ENCODE results near the gene LRRK2.

LRRK2 gene

GRCh38 chr12:40313928-40314327 is 89.1 kb downstream of the LRRK2 start:
- no peak overlapping the region for H3K27ac ChIP-seq
- TF ChIP-seq, protein P1, sequence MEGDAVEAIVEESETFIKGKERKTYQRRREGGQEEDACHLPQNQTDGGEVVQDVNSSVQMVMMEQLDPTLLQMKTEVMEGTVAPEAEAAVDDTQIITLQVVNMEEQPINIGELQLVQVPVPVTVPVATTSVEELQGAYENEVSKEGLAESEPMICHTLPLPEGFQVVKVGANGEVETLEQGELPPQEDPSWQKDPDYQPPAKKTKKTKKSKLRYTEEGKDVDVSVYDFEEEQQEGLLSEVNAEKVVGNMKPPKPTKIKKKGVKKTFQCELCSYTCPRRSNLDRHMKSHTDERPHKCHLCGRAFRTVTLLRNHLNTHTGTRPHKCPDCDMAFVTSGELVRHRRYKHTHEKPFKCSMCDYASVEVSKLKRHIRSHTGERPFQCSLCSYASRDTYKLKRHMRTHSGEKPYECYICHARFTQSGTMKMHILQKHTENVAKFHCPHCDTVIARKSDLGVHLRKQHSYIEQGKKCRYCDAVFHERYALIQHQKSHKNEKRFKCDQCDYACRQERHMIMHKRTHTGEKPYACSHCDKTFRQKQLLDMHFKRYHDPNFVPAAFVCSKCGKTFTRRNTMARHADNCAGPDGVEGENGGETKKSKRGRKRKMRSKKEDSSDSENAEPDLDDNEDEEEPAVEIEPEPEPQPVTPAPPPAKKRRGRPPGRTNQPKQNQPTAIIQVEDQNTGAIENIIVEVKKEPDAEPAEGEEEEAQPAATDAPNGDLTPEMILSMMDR (IDR thresholded peaks at IDR 0.05): no peak
- TF ChIP-seq ZFX (IDR thresholded peaks at IDR 0.05; ENCODE audit: borderline replicate concordance): no peak

DNA sequence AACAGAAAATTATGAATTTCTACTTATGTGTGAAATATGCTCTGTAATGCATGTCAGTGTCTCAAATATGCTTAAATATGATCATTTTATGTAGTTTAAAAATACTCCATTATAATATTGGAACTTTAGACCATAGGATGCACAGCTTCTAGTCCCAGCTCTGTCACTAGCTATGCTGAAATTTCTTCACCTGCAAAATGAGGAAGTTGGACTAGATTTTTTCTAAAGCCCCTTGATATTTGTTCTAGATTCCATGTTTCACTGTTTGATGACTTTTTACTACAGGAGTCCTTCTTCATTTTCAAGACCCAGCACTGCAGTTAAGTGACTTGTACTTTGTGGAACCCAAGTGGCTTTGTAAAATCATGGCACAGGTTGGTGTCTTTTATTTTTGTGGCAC is 90.1 kb downstream of the LRRK2 start:
- no peak for TF ChIP-seq ZFX (IDR thresholded peaks at IDR 0.05; ENCODE audit: borderline replicate concordance)
- TF ChIP-seq, protein P1 (IDR thresholded peaks at IDR 0.05): no peak

GRCh38 chr12:40315375-40315774 is 90.6 kb downstream of the LRRK2 start:
- H3K27ac ChIP-seq: no peak overlapping the region
- TF ChIP-seq, protein P1 (IDR thresholded peaks at IDR 0.05): no peak
- no peak for TF ChIP-seq ZFX (IDR thresholded peaks at IDR 0.05; ENCODE audit: borderline replicate concordance)

More for the DNA sequence above, 90.1 kb downstream of the LRRK2 start:
- no peak overlapping the region for H3K27ac ChIP-seq

GRCh38 chr12:40324261-40324660 is 99.5 kb downstream of the LRRK2 start:
- TF ChIP-seq, protein P1 (IDR thresholded peaks at IDR 0.05): no peak
- no peak for TF ChIP-seq ZFX (IDR thresholded peaks at IDR 0.05; ENCODE audit: borderline replicate concordance)

DNA sequence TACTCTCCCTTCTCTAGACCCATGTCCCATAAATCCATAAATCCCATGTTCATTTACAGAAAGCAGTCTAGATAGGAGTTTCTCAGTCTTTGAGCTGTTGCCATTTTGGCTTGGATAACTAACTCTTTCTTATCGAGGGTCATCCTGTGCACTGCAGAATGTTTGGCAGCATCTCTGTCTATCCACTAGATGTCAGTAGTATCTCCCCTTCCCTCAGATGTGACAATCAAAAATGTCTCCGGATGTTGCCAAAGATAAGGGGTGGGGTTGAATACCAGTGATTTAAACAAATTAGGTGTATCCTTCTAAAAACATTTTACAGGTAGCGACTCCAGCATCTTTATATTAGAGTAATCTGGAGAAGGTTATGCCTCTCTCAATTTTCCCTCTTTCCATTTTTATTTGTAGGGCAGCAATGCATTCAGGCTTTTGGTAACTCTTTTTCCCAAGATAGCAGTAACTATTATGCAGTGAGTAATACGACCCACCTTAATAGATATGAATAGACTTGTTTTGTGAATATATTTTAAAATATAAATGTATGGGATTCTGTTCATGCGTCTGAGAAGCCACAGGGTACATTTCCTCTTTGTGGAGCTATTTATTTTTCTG is 100.7 kb downstream of the LRRK2 start:
- peak overlapping the region; percentile 66 for H3K27ac ChIP-seq
- TF ChIP-seq, protein P1 (IDR thresholded peaks at IDR 0.05): peak; percentile 98
- TF ChIP-seq ZFX (IDR thresholded peaks at IDR 0.05; ENCODE audit: borderline replicate concordance): no peak

More at GRCh38 chr12:40324261-40324660, 99.5 kb downstream of the LRRK2 start:
- H3K27ac ChIP-seq: no peak overlapping the region

DNA sequence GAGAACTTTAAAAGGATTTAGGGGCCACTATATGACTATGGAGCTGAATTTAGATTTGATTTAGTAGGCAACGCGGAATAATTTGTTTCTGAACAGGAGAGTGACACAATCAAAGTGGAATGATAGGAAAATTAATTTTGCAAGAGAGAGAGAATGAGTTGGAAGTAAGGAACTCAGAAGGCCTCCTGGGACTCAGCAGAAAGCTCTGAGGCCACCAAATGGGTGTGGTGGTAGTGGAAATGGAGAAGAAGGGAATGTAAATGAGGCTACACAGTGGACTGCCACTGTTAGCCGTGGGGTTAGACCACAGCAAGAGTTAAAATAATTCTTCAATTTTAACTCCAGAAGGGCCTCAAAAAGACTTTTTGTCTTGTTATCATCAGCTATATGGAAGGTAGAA is 102.7 kb downstream of the LRRK2 start:
- TF ChIP-seq ZFX (IDR thresholded peaks at IDR 0.05; ENCODE audit: borderline replicate concordance): no peak
- TF ChIP-seq, protein P1 (IDR thresholded peaks at IDR 0.05): no peak

GRCh38 chr12:40330180-40330579 is 105.4 kb downstream of the LRRK2 start:
- TF ChIP-seq, protein P1 (IDR thresholded peaks at IDR 0.05): no peak
- TF ChIP-seq ZFX (IDR thresholded peaks at IDR 0.05; ENCODE audit: borderline replicate concordance): no peak

More for the DNA sequence above, 102.7 kb downstream of the LRRK2 start:
- H3K27ac ChIP-seq: no peak overlapping the region

More at GRCh38 chr12:40330180-40330579, 105.4 kb downstream of the LRRK2 start:
- H3K27ac ChIP-seq: no peak overlapping the region
